ENCODE data around the gene EVX2.
A peak's percentile ranks its signal among the peaks of the same experiment; 100 is the strongest.

The EVX2 gene

DNA sequence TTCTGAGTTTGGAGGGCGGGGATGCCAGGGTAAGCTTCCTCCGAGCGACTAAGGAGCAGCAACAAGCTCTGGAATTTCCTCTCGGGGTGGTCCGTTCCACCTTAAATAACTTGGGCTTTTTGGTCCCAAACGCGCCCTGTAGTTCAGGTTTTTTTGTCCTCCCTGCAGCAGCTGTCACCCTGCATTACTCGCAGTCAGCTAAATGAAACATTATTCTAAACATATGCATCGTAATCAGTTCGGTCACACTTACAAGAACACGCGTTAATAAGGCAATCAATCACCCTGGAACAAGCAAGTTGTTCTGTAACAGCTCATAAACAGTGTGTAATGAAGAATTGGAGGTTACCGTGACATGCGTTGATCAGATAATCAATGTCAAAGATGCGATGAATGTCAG lies 8.3 kb downstream of the EVX2 start:
- no peak for DNase-seq (ENCODE audit: low read depth)
- no peak overlapping the region for H3K4me3 ChIP-seq (ENCODE audit: low read depth, low read length)

DNA sequence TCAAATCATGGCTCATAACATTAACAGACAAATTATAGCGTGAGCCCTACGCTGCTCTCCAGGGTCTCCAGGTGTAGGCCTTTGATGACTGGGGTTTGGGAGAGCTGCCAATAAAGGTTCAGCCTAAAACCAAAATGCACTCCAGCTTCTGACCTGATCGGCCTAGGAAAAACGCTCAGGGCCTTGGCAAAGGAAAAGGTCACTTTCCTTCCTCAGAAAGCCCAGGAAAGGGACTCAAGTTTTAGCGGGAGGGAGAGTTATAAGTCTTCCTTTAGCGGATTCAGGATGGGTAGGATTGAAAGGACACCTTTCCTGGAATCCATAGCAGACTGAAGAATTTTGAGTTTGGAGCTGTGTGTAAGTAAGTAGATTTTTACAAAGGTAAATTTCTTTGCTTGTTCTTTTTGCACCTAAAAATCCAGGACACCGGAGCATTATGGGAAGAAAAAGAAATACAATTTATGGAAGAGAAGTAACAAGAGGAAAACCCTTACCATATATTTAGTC lies 8.8 kb downstream of the EVX2 start:
- no peak for DNase-seq (ENCODE audit: low read depth)
- no peak overlapping the region for H3K4me3 ChIP-seq (ENCODE audit: low read depth, low read length)

DNA sequence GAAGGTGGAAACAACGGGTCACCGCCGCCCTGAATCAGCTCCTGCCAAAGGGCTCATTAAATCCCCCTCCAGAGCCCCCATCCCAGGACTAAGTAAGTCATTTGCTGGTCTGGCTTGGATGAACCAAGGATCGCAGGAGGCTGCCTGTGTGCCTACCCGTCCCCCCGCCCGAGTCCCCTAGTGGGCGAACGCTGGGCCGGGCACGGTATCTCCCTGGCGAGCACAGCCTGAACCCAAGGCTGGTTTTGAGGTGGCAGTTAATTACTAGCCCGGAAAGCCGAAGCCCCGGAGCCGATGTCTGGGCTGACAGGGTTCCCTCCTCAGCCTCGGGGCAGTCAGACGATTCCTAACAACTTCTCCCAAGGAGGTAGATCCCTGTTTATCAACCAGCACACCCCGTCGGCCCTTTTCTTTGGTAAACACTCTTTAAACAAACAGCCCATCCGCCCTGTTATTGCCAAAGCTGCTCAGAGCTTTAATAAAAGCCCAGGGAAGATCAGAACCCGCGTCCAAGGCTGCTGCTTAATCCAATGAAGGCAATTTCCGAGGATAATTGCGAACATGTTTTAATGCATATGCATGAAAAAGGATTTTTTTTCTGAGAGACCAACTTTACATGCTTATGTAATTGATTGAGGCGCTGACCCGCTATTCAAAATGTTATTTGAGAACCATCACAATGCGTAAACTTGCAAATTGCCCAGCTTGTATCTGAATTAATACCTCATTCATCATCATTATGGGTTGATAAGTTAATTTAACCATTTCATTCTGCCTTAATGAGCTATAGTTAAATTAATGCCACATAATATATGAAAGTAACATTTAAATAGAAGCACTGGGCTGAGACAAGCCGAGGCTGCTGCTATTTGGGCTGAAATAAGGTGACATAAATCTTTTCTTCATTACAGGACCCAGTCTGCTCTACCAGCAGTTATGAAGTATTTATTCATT lies 10.5 kb downstream of the EVX2 start:
- H3K4me3 ChIP-seq (ENCODE audit: low read depth, low read length), result no peak overlapping the region
- no peak for DNase-seq (ENCODE audit: low read depth)

DNA sequence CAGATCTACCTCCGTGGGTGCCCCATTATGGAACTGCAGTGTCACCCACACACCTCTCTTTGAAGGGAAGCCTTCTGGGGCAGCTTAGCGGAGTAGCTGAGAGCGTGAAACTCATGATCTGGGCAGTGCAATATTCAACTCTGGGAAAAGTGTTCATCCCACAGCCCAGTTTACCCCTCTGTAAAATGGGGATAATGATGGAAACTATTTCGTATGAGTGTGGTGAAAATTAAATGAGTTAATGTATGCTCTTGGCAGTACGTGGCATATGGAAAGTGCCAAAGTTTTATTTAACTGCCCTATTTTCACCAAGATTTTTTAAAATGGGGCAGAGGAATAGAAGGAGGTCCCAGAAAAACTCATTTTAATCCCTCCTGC lies 11.5 kb downstream of the EVX2 start:
- H3K4me3 ChIP-seq (ENCODE audit: low read depth, low read length), result no peak overlapping the region
- DNase-seq (ENCODE audit: low read depth), result no peak

DNA sequence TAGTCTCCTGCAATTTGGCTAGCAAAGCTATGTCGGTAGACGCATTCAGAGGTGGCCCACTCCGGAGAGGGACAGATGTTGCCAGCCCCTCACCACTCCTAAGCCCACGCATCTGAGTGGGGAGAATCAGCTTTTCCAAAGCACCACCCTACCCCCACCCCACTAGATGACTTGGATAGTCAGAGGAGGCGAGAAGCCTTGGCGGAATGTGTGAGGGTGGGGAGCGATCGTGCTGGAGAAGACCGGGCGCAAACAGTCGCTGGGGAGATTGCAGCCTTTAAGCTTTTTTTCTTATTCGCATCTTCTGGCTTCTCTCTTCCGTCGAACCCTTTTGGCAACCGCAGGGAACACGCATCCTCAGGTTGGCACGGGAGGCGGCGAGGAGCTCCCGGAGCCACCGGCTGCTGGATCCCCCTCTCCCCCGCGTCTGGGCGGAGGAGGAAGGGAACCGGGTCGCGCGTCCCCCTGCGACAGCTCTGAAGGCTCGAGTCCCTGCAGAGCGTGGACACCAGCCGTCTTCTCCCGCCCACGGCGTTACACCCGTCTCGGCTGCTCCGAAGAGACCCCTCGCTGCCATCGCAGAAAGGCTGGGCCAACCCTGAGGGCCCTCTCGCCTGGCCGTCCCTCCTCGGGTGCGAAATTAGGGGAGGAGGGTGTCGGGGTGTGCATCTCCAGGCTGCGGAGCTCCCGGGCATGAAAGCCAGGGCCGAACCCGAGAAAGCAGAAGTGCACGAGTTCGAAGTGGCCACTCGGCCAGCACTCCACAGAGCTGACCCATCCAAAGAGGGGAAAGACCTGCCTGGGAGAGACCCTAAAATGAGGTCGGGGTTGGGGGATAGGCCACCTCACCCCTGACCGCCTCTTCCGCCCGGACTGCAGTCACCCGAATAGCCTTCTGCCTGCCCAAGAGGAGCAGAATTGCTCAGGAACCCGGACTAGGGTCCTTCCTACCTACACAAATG lies 12.2 kb downstream of the EVX2 start:
- DNase-seq (ENCODE audit: low read depth), result no peak
- H3K4me3 ChIP-seq (ENCODE audit: low read depth, low read length), result no peak overlapping the region

DNA sequence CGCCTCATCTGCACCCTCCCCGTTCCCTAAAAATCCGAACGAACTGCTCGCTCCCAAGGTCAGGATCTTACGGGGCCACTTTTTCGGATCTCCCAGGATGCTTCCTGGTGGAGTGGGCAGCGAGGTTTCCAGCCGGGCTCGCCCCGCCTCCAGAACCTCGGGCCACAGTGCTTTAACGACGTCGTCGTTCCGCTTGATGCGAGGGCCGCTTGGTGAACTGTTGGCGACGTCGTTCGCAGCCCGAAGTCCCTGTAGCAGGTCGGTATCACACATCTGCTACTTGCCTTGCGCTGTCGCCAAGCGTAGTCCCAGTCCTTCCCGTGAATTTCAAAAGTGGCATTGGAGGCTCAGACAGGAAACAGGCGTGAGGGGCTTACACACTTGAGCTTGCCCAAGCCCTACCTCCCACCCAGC lies 15.3 kb downstream of the EVX2 start:
- H3K4me3 ChIP-seq (ENCODE audit: low read depth, low read length), result no peak overlapping the region
- no peak for DNase-seq (ENCODE audit: low read depth)

DNA sequence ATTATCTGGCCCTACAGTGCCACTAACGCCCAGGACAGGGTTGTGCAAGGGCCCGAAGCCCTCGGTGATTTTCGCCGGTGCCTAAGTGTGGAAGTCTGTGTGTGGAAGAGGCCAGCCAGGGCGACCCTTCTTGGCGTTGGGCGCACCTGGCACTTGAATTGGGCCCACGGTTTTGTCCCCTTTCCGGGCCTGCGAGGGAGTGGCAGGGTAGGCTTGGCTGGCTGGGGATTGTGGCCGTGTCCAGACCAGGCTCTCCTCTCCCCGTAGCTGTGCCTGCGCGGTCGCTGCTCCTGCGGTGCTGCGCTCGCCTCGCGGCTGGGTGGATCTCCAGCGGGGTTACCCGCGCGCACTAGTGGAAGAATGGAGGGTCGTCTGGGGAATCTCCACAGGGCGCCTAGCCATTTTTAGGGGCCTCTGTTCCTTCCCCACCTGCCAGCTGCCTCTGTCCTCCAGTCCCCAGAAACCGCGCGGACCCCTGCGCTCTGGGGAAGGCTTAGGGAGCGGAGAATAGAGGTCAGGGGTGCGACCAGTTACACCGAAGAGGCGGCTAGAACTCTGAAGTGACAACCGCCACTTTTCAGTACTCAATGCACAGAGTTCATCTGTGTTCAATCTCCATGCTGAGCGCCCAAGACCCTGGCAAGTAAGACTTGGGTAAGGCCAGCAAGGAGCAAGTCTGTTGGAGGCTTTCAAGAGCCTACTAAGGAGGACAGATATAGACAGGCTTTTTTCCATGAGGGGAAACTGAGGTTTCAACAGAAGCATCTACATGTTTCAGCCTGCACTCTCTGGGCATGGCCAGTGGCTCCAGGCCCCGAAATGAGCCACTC lies 16.0 kb downstream of the EVX2 start:
- peak overlapping the region; percentile 30 for H3K4me3 ChIP-seq (ENCODE audit: low read depth, low read length)
- no peak for DNase-seq (ENCODE audit: low read depth)

DNA sequence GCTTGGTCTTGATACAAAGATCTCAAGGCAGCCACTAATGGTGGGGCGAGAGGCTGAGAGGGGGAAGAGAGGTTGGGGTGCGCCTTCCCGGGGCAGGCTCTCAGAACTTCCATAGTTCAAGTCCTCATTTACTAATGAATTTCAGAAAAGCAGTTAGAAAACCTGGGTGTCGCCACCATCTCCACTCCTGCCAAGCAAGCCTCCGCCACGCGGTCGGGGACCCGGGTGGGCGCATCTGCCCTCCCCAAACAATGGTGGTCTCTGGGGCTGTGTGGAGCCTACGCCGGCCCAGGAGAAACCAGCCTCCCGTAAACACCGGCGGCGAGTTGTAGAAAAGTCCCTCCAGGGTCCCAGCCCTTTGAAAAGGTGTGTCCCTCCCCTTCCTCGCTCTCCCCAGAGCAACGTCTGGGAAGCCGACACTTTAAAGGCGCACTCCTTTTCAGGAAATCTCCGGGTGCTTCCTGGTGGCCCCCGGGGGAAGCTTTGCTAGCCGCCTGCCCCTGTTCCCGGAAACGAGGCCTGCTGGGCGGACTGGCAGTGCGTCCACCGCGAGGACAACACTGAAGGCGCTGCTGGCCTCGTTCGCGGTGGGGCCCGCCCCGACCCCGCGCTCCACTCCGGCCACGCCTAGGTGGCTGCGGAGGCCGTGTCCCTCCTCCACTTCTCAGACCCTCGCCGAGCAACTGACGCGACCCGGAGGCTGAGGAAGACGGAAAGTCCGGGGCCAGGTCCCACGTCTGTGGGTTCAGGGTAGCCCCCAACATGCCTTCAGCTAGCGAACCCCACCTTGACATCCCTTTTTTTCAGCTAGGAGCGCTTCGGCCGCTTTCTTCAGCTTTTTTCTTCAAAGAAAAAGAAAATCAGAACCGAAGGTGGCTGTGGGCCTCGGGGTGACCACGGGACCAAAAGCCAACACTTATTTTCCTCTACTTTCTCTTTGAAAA lies 16.8 kb downstream of the EVX2 start:
- DNase-seq (ENCODE audit: low read depth), result no peak
- peak overlapping the region; percentile 30 for H3K4me3 ChIP-seq (ENCODE audit: low read depth, low read length)

DNA sequence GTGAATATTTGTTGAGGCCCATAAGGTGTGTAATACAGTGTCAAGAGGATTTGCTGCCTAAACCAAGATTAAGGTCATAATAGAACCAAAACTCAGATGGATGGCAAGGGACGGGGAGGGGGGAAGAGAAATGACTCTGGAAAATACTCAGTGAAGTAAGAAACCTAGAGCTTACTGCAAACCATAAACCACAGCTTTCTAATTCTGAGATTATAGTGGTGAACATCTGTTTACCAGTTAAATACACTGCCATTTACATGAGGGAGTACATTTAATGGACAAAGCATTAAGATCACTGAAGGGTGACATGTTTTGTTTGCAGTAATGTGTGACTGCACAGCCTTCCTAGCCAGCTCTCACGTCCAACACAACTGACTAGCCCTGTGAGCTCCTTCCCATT lies 19.8 kb downstream of the EVX2 start:
- no peak for DNase-seq (ENCODE audit: low read depth)
- no peak overlapping the region for H3K4me3 ChIP-seq (ENCODE audit: low read depth, low read length)

DNA sequence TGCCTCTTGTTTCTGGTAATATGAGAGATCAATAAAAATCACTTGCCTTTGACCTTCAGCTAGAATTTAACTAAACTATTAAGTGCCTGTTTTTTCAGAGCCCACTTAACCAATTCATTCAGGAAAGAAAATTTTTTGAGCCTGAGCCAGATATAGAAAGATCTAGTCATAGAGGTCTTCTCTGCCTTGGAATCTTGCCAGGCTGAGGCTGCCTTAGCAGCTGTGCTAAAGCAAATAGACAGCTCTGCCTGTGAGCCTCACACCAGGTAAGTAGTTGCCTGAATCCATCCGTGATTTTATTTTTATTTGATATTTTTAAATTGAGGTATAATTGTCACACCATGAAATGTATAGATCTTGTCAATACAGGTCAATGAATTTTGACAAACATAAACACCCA lies 27.4 kb downstream of the EVX2 start:
- DNase-seq (ENCODE audit: low read depth), result no peak

DNA sequence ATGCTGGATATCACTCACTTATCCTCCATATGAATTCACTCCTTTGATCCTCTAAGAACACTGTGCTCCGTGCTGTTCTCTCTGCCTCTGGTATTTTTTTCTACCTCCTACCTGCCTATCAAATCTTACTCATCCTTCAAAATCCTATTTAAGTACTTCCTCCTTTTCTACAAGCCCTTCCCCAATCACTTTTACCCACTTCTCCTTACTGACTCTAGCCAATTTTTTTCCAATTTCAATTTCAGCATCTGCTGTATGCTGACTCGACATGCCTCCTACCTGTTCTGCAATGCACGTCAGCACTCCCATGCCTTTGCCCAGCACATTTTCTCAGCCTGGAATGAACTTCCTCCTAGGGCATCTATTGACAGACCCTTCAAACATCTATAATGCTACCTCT lies 44.4 kb downstream of the EVX2 start:
- no peak for DNase-seq (ENCODE audit: low read depth)
- H3K4me3 ChIP-seq (ENCODE audit: low read depth, low read length), result no peak overlapping the region

More for the DNA sequence above, 27.4 kb downstream of the EVX2 start:
- H3K4me3 ChIP-seq (ENCODE audit: low read depth, low read length), result no peak overlapping the region

DNA sequence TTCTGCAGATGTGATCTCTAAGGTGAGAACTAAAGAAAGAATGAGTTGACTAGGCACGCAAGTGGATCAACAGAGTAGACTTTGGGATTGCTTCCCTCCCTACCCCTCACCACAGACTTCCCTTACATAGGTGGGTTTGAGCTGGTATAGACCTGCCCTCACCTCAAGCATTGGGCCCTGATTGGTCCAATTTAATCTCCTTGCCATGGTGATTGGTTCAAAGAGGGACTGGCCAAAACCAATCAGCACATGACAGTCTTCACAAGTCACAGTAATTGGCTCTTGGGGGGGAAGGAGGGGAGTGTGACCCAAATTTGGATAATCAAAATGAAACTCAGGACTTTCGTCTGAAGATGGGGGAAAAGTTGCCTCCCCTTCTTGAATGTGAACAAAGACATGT lies 45.1 kb downstream of the EVX2 start:
- no peak for DNase-seq (ENCODE audit: low read depth)

DNA sequence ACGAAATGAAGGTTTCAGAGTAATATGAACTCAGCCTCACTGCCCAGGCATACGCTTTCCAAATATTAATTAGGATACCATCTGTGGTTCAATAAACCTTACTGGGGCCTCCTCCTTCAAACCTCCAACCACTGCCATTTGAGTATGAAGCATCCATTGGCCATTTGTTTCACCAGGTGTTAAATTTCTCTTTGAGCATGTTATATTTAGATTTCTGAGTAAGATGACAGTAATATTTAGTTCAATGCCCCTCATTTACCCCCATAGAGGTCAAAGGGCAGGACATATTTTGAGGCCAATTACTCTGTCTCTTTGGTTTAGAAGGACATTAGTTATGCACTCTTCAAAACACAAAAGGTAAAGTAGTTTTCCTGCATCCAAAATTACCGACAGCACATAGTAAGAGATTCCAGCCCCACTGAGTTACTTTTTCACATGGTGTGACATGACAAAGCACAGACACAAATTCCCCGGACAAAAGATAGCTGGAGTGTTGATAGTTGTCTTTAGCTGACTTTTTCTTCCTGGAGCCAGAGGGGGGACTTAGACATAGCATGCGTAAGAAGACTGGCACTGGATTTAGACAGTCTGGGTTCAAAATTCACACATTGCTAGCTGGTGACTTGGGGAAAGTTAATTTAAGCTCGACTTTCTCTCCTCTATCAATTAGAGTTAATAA lies 48.6 kb downstream of the EVX2 start:
- DNase-seq (ENCODE audit: low read depth), result no peak
- H3K4me3 ChIP-seq (ENCODE audit: low read depth, low read length), result no peak overlapping the region

More for the DNA sequence above, 45.1 kb downstream of the EVX2 start:
- H3K4me3 ChIP-seq (ENCODE audit: low read depth, low read length), result no peak overlapping the region

DNA sequence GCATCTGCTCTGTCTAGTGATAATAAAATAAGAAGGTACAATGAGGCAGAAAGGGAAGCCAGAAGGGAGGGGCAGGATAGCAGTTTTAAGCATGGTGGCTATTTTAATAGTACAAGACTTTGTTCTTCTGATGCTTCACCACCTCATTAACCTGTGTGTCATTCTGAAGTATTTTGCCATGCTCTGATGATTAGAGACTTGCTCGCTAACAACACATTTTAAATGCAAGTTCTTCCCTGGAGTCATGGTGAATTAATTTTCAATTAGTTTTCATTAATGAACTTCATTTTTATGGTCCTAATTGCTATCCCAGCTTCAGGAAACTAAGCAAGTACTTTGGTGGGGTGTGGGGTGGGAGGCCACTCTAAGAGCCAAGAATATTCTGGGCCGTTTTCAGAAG lies 56.0 kb downstream of the EVX2 start:
- DNase-seq (ENCODE audit: low read depth), result no peak
- H3K4me3 ChIP-seq (ENCODE audit: low read depth, low read length), result no peak overlapping the region

Measured in skeletal muscle cell (primary cell).